K562 (cell line): ENCODE results near the gene GPRIN2. TPM values are rescaled to one million over a fixed set of nuclear protein-coding genes. Genes with fewer than 3 reads are reported as not detected.
"Not testable (repeated sequence)": the region's sequence is repeated elsewhere in the genome, so short reads cannot be mapped to it uniquely, and the experiment has no call there.

Experiments
- ATAC-seq: fragments of 200-7000 bp; cut with Tn5 transposase; 3 replicates; pipeline ENCODE4 v1.9.1; 2020; ENCODE audit warnings: moderate library complexity
- BruUV-seq: library from RNA; stranded (reverse); fragments of 400-500 nt; replicated peaks from 2 replicates; lab custom pipeline; 2021; lab: Mats Ljungman, UMichigan
- CTCF ChIA-PET: fragments of 300-600 bp; formaldehyde crosslinking; extraction: SDS; loops from one replicate; lab custom pipeline; 2021; ENCODE audit warnings: low intra/inter-chr PET ratio; lab: Yijun Ruan, JAX
- POLR2A ChIA-PET: fragments of 300-600, 350-650 bp; sonication (Branson Sonifier 250); formaldehyde crosslinking; extraction: SDS; loops from one replicate; lab custom pipeline; 2021; ENCODE audit warnings: antibody characterized with exemption, inconsistent platforms; lab: Yijun Ruan, JAX
- DNase-seq, 4 experiments: peaks; one replicate each; pipeline versions ENCODE4 v3.0.0 to v3.0.0-alpha.2; 2011 to 2018; ENCODE audit warnings: low spot score in 3 of 4, mixed read lengths in 3 of 4; ENCODE audit errors: extremely low read depth in 1 of 4
- FAIRE-seq: peaks from 2 replicates; lab custom pipeline; 2011; peaks lifted over from hg19 to GRCh38; lab: Jason Lieb, UNC
- H2AFZ ChIP-seq: 2 replicates; pipeline ENCODE4 v1.6.0; 2011; ENCODE audit warnings: low read depth, low read length, control low read depth, inconsistent platforms
- H3K27ac ChIP-seq: fragments of 200-600 bp; 3 replicates; pipeline ENCODE4 v1.8.0; 2011; ENCODE audit warnings: low read depth, mild to moderate bottlenecking, control low read depth, inconsistent platforms, low read length, moderate library complexity, mixed read lengths; ENCODE audit errors: extremely low read depth
- H3K27me3 ChIP-seq, 2 experiments: fragments of 300-600 bp in 1 of 2; 2 replicates in 1 of 2; 3 replicates in 1 of 2; pipeline versions ENCODE4 v1.6.0 to v1.8.0; 2011; ENCODE audit warnings: inconsistent platforms in 2 of 2, low read length in 2 of 2, mild to moderate bottlenecking in 1 of 2, mixed read lengths in 1 of 2, moderate library complexity in 1 of 2; ENCODE audit not compliant: control insufficient read depth in 2 of 2, insufficient read depth in 2 of 2
- H3K36me3 ChIP-seq: fragments of 300-600 bp; 3 replicates; pipeline ENCODE4 v1.8.0; 2011; ENCODE audit warnings: mild to moderate bottlenecking, low read length, inconsistent platforms; ENCODE audit not compliant: control insufficient read depth, insufficient read depth
- H3K4me1 ChIP-seq, 2 experiments: fragments of 200-600 bp in 1 of 2; replicated peaks in 1 of 2; 2 replicates in 1 of 2; 3 replicates in 1 of 2; pipeline versions ENCODE4 v1.5.1 to v1.8.0; 2011; ENCODE audit warnings: inconsistent platforms in 2 of 2, low read length in 2 of 2, mild to moderate bottlenecking in 1 of 2, mixed read lengths in 1 of 2, moderate library complexity in 1 of 2; ENCODE audit not compliant: control insufficient read depth in 2 of 2, insufficient read depth in 2 of 2
- H3K4me2 ChIP-seq: 2 replicates; pipeline ENCODE4 v1.6.1; 2011; ENCODE audit warnings: low read length, control low read depth, inconsistent platforms, mixed read lengths; ENCODE audit not compliant: insufficient read depth
- H3K4me3 ChIP-seq: fragments of 200-600 bp; sonication (generic), shearing (Covaris generic); 2 replicates; pipeline ENCODE4 v1.5.1; 2016; ENCODE audit warnings: control low read depth, inconsistent platforms
- H3K79me2 ChIP-seq: fragments of 200-600 bp; 3 replicates; pipeline ENCODE4 v1.8.0; 2011; ENCODE audit warnings: low read length, inconsistent platforms; ENCODE audit not compliant: control insufficient read depth, insufficient read depth
- H3K9ac ChIP-seq, 2 experiments: 2 replicates each; pipeline versions ENCODE4 v1.6.0 to v1.6.1; 2011; ENCODE audit warnings: low read depth in 2 of 2, low read length in 2 of 2, control low read depth in 1 of 2, inconsistent platforms in 1 of 2, mild to moderate bottlenecking in 1 of 2, mixed read lengths in 1 of 2; ENCODE audit not compliant: insufficient read depth in 1 of 2
- H3K9me1 ChIP-seq: one replicate; pipeline ENCODE4 v1.6.0; 2011; ENCODE audit warnings: inconsistent platforms, mild to moderate bottlenecking, low read length, moderate library complexity; ENCODE audit not compliant: control insufficient read depth, insufficient read depth
- H3K9me3 ChIP-seq: replicated peaks from 2 replicates; pipeline ENCODE4 v1.5.1; 2011; ENCODE audit warnings: low read depth, low read length, inconsistent platforms; ENCODE audit not compliant: control insufficient read depth, insufficient read depth
- H4K20me1 ChIP-seq: replicated peaks from 2 replicates; pipeline ENCODE4 v1.6.1; 2011; ENCODE audit warnings: low read length, inconsistent platforms, mixed read lengths; ENCODE audit not compliant: control insufficient read depth, insufficient read depth
- WGBS: fragments of 100-300 bp; shearing (Covaris generic); methylation state at CpG from one replicate; pipeline ENCODE4 v1.1.6; 2016; ENCODE audit warnings: low coverage, mixed read lengths; ENCODE audit not compliant: insufficient coverage; ENCODE audit errors: missing lambda C conversion rate; 5-methylcytosine and 5-hydroxymethylcytosine counted together
- in situ Hi-C: fragments of 300-500 bp; cut with MboI; formaldehyde crosslinking; loops from 4 replicates; pipeline ENCODE4 v1.15.0; 2018; ENCODE audit warnings: inconsistent platforms, mixed read lengths
- intact Hi-C: fragments of 100-400 bp; cut with micrococcal nuclease; formaldehyde crosslinking; loops from 2 replicates; pipeline ENCODE4 v1.14.2; 2022
- polyA plus RNA-seq, 8 experiments: library from polyadenylated mRNA; depleted of rRNA in 4 of 8; stranded (reverse) in 5 of 8; unstranded in 3 of 8; fragments of >200 nt; fragmentation: Nextera tagmentation in 2 of 8; fragmentation: Illumina TruSeq in 1 of 8; extraction: Ambion mirVana in 2 of 8; extraction: Trizol in 1 of 8; gene quantifications; 2 replicates each; pipeline versions ENCODE4 v1.2.1 to v1.2.3, GENCODE V29; 2011 to 2014; ENCODE audit warnings: inconsistent platforms in 1 of 8, missing spikeins in 1 of 8
- total RNA-seq, 7 experiments: library from RNA; depleted of rRNA in 6 of 7; stranded (reverse); fragments of >200 nt in 6 of 7; fragmentation: Illumina TruSeq in 2 of 7; extraction: Trizol in 2 of 7; gene quantifications; 2 replicates each; pipeline versions ENCODE4 v1.2.1 to v1.2.3, GENCODE V29; 2011 to 2021; ENCODE audit warnings: low replicate concordance in 1 of 7

GPRIN2 gene
- total and polyA plus RNA-seq, 9 of the 15 experiments (the other 6 are each of a cell fraction or from before 2014, with no cell fraction given), result not detected

DNA sequence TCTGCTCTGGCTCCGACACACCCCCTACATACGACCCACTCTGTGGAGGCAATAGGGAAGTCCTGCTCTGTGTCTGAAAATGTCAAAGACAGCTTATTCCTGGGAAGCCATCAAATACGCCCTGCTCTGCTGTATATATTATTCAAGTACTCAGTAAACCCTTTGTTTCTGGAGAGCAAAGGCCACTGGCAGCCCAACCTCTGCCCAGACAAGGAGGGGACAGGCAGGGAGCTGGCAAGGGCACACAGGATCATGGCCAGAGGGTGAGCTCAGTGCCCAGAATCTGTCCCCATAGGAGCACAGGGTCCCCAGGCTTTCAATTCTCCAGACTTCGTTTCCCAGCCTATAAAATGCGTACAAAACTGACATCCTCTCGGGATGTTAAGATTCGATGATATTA lies 43.7 kb downstream of the GPRIN2 start:
- FAIRE-seq, H3K9ac ChIP-seq, intact Hi-C loops: not testable (repeated sequence)

DNA sequence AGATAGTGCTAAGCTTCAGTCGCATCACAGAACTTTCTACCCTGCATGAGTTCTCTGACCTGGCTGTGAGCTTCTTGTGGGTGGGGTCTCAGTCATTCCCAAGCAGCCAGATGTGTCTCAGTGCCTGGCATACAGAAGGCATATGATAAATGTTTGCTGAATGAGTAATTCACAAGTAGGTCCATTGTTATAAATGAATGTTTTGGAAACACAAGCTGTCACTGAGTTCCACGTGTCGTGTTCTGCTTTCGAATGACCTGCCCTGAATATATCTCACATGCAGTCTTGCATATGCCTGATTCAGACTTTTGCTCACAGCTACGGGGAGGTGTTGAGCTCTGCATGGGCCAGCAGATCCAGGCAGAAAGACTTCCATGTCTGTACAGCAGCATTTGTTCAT lies 44.5 kb downstream of the GPRIN2 start:
- FAIRE-seq, CTCF ChIA-PET, BruUV-seq, H3K4me3 ChIP-seq, H3K36me3 ChIP-seq, H4K20me1 ChIP-seq, H3K9ac ChIP-seq, H2AFZ ChIP-seq, in situ Hi-C loops, DNase-seq, POLR2A ChIA-PET, H3K9me1 ChIP-seq, H3K27ac ChIP-seq, H3K9me3 ChIP-seq, H3K4me1 ChIP-seq, ATAC-seq, H3K79me2 ChIP-seq, intact Hi-C loops, H3K4me2 ChIP-seq: not testable (repeated sequence)
- no CpG with 5 or more reads among the region's 5 CpGs for WGBS
- H3K27me3 ChIP-seq, result peaks cover 17 to 19% of the 10 kb centered on the region in 2 experiments; a peak in 4 of 5 replicates

More for the DNA sequence above, 43.7 kb downstream of the GPRIN2 start:
- POLR2A ChIA-PET, H2AFZ ChIP-seq, H3K36me3 ChIP-seq, CTCF ChIA-PET, H3K79me2 ChIP-seq, H3K9me3 ChIP-seq, in situ Hi-C loops, H3K27ac ChIP-seq, H3K4me1 ChIP-seq, H3K4me3 ChIP-seq, DNase-seq, H3K4me2 ChIP-seq, BruUV-seq, ATAC-seq, H4K20me1 ChIP-seq, H3K9me1 ChIP-seq: not testable (repeated sequence)
- peaks cover 19 to 26% of the 10 kb centered on the region in 2 experiments; a peak in 4 of 5 replicates for H3K27me3 ChIP-seq
- WGBS, result 0% methylated on average over 3 of the region's 7 CpGs

Other genes with a start within 250 kb of the GPRIN2 start
- not detected in 2 replicates for gene ANXA8L1, start 180.9 kb downstream of the GPRIN2 start, total RNA-seq (2014; rRNA removed)
- gene ANXA8L1, start 180.9 kb downstream of the GPRIN2 start, total RNA-seq (2014; rRNA removed; fragmentation: Illumina TruSeq; extraction: Trizol), result not detected in 2 replicates
- not detected in 2 replicates for gene ANXA8L1, start 180.9 kb downstream of the GPRIN2 start, total RNA-seq (2015; rRNA removed; fragmentation: Illumina TruSeq; extraction: Trizol)
- not detected in 2 replicates for gene ANXA8L1, start 180.9 kb downstream of the GPRIN2 start, total RNA-seq (2021)
- gene ANXA8L1, start 180.9 kb downstream of the GPRIN2 start, polyA plus RNA-seq (2011; rRNA removed), result not detected in 2 replicates
- gene ANXA8L1, start 180.9 kb downstream of the GPRIN2 start, polyA plus RNA-seq (2014; fragmentation: Illumina TruSeq; extraction: Trizol), result not detected in 2 replicates
- not detected for gene ANXA8L1, start 180.9 kb downstream of the GPRIN2 start, polyA plus RNA-seq (2014; fragmentation: Nextera tagmentation; extraction: Ambion mirVana)
- not detected in 2 replicates for gene ANXA8L1, start 180.9 kb downstream of the GPRIN2 start, polyA plus RNA-seq (2014; rRNA removed)
- not detected in 2 replicates for gene NPY4R, start 90.7 kb downstream of the GPRIN2 start, total RNA-seq (2014; rRNA removed)
- gene NPY4R, start 90.7 kb downstream of the GPRIN2 start, total RNA-seq (2014; rRNA removed; fragmentation: Illumina TruSeq; extraction: Trizol), result not detected in 2 replicates
- not detected in 2 replicates for gene NPY4R, start 90.7 kb downstream of the GPRIN2 start, total RNA-seq (2015; rRNA removed; fragmentation: Illumina TruSeq; extraction: Trizol)
- gene NPY4R, start 90.7 kb downstream of the GPRIN2 start, total RNA-seq (2021), result not detected in 2 replicates
- gene NPY4R, start 90.7 kb downstream of the GPRIN2 start, polyA plus RNA-seq (2011; rRNA removed), result not detected in 2 replicates
- not detected in 2 replicates for gene NPY4R, start 90.7 kb downstream of the GPRIN2 start, polyA plus RNA-seq (2014; fragmentation: Illumina TruSeq; extraction: Trizol)
- not detected for gene NPY4R, start 90.7 kb downstream of the GPRIN2 start, polyA plus RNA-seq (2014; fragmentation: Nextera tagmentation; extraction: Ambion mirVana)
- not detected in 2 replicates for gene NPY4R, start 90.7 kb downstream of the GPRIN2 start, polyA plus RNA-seq (2014; rRNA removed)
- gene SYT15, start 22.5 kb upstream of the GPRIN2 start, total RNA-seq (2014; rRNA removed), result 0.05 and 0.37 TPM in 2 replicates
- gene SYT15, start 22.5 kb upstream of the GPRIN2 start, total RNA-seq (2014; rRNA removed; fragmentation: Illumina TruSeq; extraction: Trizol), result 0.25 and 0.70 TPM in 2 replicates
- 0.23 TPM in 1 of 2 replicates, not detected in the other for gene SYT15, start 22.5 kb upstream of the GPRIN2 start, total RNA-seq (2015; rRNA removed; fragmentation: Illumina TruSeq; extraction: Trizol)
- gene SYT15, start 22.5 kb upstream of the GPRIN2 start, total RNA-seq (2021), result 0.65 and 0.82 TPM in 2 replicates
- gene SYT15, start 22.5 kb upstream of the GPRIN2 start, polyA plus RNA-seq (2011; rRNA removed), result 0.22 and 0.53 TPM in 2 replicates
- gene SYT15, start 22.5 kb upstream of the GPRIN2 start, polyA plus RNA-seq (2014; fragmentation: Illumina TruSeq; extraction: Trizol), result 0.10 and 0.22 TPM in 2 replicates
- under 1 TPM; 0.15 to 0.20 TPM for gene SYT15, start 22.5 kb upstream of the GPRIN2 start, polyA plus RNA-seq (2014; fragmentation: Nextera tagmentation; extraction: Ambion mirVana)
- 0.05 and 0.36 TPM in 2 replicates for gene SYT15, start 22.5 kb upstream of the GPRIN2 start, polyA plus RNA-seq (2014; rRNA removed)